NCI-H1694 (cell line): Measurements from ENCODE around the gene DZANK1.
"Not testable (repeated sequence)": the region's sequence is repeated elsewhere in the genome, so short reads cannot be mapped to it uniquely, and the experiment has no call there.

Experiments used
- DNase-seq: peaks from one replicate; lab custom pipeline; 2025; lab: John Stamatoyannopoulos, UW

Gene DZANK1

DNA sequence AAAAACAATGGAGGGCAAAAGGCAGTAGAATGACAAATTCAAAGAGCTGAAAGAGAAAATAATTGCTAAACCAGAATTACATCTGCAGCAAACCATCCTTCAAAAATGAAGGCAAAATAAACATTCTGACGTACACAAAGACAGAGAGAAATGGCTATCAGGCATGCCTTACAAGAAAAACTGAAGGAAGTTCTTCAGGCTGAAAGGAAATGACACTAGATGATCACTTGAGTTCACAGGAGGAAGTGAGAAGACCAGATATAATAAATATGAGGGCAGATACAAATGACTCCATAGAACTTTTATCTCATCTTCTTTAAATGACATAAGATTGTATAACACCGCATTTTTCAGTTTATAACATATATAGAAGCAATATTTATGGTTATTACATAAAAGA is 30.0 kb downstream of the DZANK1 start:
- DNase-seq, result no peak

DNA sequence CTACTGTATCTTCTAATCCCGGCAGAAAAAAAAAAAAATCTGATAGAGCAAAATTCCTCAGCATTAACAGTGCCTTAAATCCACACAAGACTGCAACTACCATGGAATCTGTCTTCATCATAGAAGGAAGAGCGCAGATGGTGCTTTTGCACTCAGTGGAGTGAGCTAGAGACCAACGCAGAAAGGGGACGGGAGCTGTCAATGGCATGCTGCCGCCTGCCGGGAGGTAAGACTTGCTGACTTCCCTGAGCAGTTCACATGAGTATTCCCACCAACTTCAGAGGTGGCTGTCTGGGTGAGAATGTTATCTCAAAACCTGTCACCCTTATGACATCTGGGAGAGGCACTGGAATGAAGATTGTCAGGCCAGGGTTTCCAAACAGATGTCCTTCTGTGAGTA is 35.6 kb downstream of the DZANK1 start:
- DNase-seq, result no peak

- no peak for DNase-seq
Observed at GRCh38 chr20:18430172-18430826, 36.5 kb downstream of the DZANK1 start.

DNA sequence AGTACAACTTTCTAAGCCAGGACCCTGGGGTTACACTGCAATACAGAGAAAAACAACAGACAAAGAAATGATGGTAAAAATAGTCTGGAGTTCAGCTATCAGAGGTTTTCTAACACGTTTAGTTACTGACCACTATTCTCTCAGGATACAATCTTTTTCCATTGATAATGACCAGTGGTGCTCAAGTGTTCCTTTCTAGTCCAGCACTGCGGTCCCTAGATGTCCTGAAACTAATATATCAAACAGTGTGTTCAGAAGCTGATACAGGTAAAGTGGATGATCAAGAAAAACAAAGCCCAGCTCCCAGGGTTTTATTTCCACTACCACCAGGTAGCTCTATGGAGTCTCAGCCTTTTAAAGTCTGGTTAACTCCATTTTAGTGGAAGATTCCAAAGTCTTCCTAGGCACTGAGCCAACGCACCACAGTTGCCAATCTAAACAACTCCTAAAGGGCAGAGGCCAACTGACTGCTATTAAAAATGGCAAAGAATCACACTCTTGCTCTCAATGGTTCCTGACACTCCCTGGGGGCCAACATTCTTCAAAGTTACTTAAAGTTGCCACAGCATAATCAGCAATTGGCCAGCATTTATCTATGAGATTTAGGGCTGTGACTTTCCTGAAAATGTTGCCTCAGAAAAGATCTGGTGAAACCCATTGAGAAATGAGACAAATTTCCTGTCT is 38.2 kb downstream of the DZANK1 start:
- DNase-seq, result no peak

DNA sequence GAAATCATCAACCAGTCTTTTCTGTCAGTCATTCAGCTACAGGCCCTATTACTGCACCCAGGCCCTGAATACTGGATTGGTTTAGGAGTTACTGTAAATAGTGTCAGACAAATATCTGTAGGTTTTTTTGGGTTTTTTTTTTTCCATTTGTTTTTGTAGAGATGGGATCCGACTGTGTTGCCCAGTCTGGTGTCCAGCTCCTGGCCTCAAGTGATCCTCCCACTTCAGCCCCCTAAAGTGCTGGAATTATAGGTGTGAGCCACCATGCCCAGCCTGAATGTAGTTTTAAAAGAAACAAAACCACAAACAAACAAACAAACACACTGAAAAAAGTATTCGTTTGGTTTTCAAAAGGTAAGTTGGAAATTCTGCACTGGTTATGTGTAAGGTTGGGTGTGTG is 39.6 kb downstream of the DZANK1 start:
- no peak for DNase-seq

DNA sequence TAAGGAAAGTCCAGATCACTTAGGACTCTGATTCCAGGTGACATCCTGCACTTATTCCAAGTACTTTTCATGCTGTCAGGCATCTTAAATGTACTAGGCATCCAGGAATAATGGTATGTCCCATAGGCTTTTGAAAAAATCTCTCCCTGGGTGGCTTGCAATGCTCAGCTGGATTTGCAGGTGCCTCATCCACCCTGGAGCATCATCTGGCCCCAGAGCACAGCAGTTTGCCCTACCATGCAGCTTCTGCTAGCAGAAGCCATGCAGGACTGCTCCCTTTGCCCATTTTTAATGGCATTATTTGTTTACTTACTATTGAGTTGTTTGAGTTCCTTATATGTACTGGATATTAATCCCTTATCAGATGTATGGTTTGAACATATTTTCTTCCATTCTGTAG is 45.2 kb downstream of the DZANK1 start:
- no peak for DNase-seq

DNA sequence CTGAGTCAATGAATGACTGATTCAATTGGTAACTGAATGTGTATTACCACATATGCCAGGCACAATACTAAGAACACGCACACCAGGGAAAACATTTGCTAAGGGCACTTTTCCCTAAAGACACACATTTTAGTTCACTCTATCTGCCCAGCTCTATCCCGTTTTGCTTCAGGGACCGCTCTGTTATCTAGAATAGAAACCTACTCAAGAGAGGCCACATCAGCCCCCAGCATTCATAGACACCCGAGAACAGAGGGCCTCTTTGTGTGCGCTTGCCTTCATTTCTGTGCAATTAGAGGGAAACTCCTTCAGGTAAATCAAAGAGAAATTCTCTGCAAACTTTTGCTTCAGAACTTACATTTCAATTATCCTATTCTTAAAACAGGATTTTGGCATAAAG is 50.3 kb downstream of the DZANK1 start:
- DNase-seq, result no peak

- DNase-seq, result no peak
Observed at GRCh38 chr20:18414140-18414539, 52.7 kb downstream of the DZANK1 start.

- no peak for DNase-seq
Observed at GRCh38 chr20:18412221-18412901, 54.5 kb downstream of the DZANK1 start.

GRCh38 chr20:18405826-18406225 is 61.0 kb downstream of the DZANK1 start:
- DNase-seq, result no peak

- DNase-seq, result no peak
Observed at GRCh38 chr20:18404172-18404571, 62.7 kb downstream of the DZANK1 start.

GRCh38 chr20:18403269-18403668 is 63.6 kb downstream of the DZANK1 start:
- DNase-seq, result no peak

- DNase-seq, result no peak
Observed at GRCh38 chr20:18401305-18401704, 65.5 kb downstream of the DZANK1 start.

DNA sequence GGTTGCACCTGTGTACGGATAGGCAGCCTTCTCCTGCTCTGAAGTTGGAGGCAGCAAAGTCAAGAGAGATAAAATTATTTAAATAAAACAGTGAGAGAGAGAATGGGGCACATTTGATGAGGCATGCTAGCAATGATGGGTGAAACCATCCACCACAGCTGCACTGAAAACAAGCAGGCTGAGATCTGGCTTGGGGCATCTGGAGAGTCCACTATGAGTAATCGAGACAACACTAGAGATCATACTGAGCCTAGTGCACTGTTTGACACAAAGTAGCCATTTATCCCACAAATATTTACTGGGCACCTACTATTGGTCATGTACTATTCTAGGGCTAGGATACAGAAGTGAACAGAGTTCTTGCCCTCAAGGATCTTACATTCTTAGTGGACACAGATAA is 66.4 kb downstream of the DZANK1 start:
- no peak for DNase-seq

- not testable (repeated sequence) for DNase-seq
Observed at GRCh38 chr20:18398713-18399112, 68.1 kb downstream of the DZANK1 start.

DNA sequence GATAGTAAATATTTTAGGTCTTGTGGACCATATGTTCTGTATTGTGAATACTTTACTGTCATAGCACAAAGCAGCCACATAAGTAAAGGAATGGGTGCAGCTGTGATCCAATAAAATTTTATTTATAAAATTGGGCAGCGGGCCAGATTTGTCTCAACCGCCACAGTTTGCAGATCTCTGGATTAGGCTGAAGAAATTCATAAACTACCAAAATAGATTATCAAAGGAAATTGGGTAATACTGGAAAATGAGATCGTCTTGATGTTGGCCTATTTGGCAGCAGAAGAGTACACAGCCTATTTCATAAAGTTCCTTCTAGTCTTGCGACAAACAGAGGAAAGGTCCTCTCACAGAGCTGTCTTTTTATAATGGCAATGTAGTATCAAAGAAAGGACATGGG is 69.8 kb downstream of the DZANK1 start:
- DNase-seq, result no peak

DNA sequence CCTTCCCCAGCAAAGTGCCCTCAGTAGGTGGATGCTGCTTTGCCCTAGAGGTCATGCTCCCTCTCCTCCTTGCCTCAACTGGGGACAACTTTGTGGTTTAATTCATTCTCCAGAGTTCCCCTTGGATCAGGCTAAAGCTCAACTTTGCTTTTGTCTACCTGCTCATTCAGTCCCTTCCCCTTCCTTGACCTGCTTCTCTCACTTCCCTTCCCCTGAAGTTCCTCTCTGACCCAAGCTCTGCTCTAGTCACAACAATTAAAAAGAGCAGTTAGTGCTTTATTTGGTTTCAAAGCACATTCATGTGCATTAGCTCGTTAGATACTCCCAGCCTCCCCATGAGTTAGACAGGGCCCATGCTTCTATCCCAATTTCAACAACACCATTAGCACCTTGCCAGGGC is 71.3 kb downstream of the DZANK1 start:
- DNase-seq, result no peak

- DNase-seq, result no peak
Observed at GRCh38 chr20:18394363-18394762, 72.5 kb downstream of the DZANK1 start.

- no peak for DNase-seq
Observed at GRCh38 chr20:18391686-18392085, 75.1 kb downstream of the DZANK1 start.

GRCh38 chr20:18390201-18390600 is 76.6 kb downstream of the DZANK1 start:
- DNase-seq, result no peak

DNA sequence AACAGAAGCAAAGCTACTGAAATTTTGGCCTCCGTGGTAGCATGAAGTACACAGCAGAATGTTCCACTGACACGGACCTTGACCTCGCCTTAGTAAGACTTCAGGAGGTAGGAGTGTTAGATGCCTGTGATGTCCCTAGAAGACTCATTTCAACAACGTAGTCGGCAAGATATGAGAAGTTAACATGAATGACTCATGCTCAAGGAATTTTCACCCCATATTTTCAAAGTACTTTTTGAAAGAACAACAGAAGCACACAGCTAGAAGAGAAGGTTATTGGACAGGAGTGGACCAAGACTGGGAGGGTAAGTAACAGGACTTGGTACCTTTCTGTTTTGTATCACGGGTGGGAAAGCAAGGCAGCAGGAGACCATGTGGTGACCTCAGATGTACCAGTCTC is 78.0 kb downstream of the DZANK1 start:
- no peak for DNase-seq

GRCh38 chr20:18380908-18381529 is 85.8 kb downstream of the DZANK1 start:
- DNase-seq, result no peak

GRCh38 chr20:18377896-18378481 is 88.8 kb downstream of the DZANK1 start:
- DNase-seq, result no peak
